WTC11 (cell line): ENCODE data around the gene METTL9. TPM values are rescaled to one million over a fixed set of nuclear protein-coding genes. Genes with fewer than 3 reads are reported as not detected.
"Not testable (repeated sequence)": the region's sequence is repeated elsewhere in the genome, so short reads cannot be mapped to it uniquely, and the experiment has no call there.

Source experiments
- ATAC-seq: fragments of 200-7000 bp; cut with Tn5 transposase; 2 replicates; pipeline ENCODE4 v1.10.0; 2021; ENCODE audit warnings: mild to moderate bottlenecking, moderate library complexity
- CTCF ChIA-PET: fragments of 300-600 bp; sonication (Branson Sonifier 250); formaldehyde crosslinking; loops from one replicate; lab custom pipeline; 2021; ENCODE audit warnings: antibody characterized with exemption; lab: Charles Lee
- POLR2A ChIA-PET: fragments of 350-600 bp; sonication (Branson Sonifier 250); formaldehyde crosslinking; loops from one replicate; lab custom pipeline; 2021; ENCODE audit warnings: antibody characterized with exemption; lab: Charles Lee
- DNase-seq: peaks from one replicate; pipeline ENCODE4 v3.0.0; 2021; ENCODE audit warnings: low spot score
- H3K27ac Mint-ChIP-seq: 2 replicates; pipeline ENCODE4 v1.8.0; 2021; ENCODE audit warnings: mixed read lengths
- H3K27me3 Mint-ChIP-seq: 2 replicates; pipeline ENCODE4 v1.8.0; 2021; ENCODE audit warnings: low read depth, mild to moderate bottlenecking, moderate library complexity, mixed read lengths
- H3K36me3 Mint-ChIP-seq: 2 replicates; pipeline ENCODE4 v1.8.0; 2021; ENCODE audit warnings: mixed read lengths
- H3K4me1 Mint-ChIP-seq: 2 replicates; pipeline ENCODE4 v1.8.0; 2022; ENCODE audit warnings: mixed read lengths
- H3K4me3 Mint-ChIP-seq: 2 replicates; pipeline ENCODE4 v1.8.0; 2021; ENCODE audit warnings: mild to moderate bottlenecking, moderate library complexity, mixed read lengths
- H3K9me3 Mint-ChIP-seq: 2 replicates; pipeline ENCODE4 v1.8.0; 2021; ENCODE audit warnings: mixed read lengths
- ATF1 ChIP-seq: sonication (generic); formaldehyde crosslinking; IDR thresholded peaks from 2 replicates; pipeline ENCODE4 v1.8.1; 2023; ENCODE audit warnings: mild to moderate bottlenecking, moderate library complexity, missing genetic modification reagents
- CREB1 ChIP-seq: sonication (generic); formaldehyde crosslinking; IDR thresholded peaks from 2 replicates; pipeline ENCODE4 v1.8.0; 2023; ENCODE audit warnings: mild to moderate bottlenecking, missing genetic modification reagents
- EMX1 ChIP-seq: fragments of 250-450 bp; sonication (Bioruptor Pico); IDR thresholded peaks from 2 replicates; pipeline ENCODE4 v1.8.0; 2021; ENCODE audit warnings: mild to moderate bottlenecking
- ESRRA ChIP-seq: sonication (generic); formaldehyde crosslinking; IDR thresholded peaks from 2 replicates; pipeline ENCODE4 v1.8.1; 2022; ENCODE audit warnings: mild to moderate bottlenecking, missing genetic modification reagents, borderline replicate concordance
- FOXP1 ChIP-seq: sonication (generic); formaldehyde crosslinking; IDR thresholded peaks from 2 replicates; pipeline ENCODE4 v1.8.0; 2022; ENCODE audit warnings: missing genetic modification reagents, mild to moderate bottlenecking, moderate library complexity, borderline replicate concordance
- GRHL2 ChIP-seq: fragments of 250-450 bp; sonication (Bioruptor Pico); IDR thresholded peaks from 2 replicates; pipeline ENCODE4 v1.8.0; 2022; ENCODE audit warnings: mild to moderate bottlenecking, moderate library complexity; ENCODE audit not compliant: insufficient replicate concordance, severe bottlenecking
- IRF2 ChIP-seq: sonication (generic); formaldehyde crosslinking; IDR thresholded peaks from 2 replicates; pipeline ENCODE4 v1.8.0; 2022; ENCODE audit warnings: low read depth, missing genetic modification reagents, borderline replicate concordance
- KAT7 ChIP-seq: sonication (generic); formaldehyde crosslinking; IDR thresholded peaks from 2 replicates; pipeline ENCODE4 v1.8.1; 2023; ENCODE audit warnings: missing genetic modification reagents, mild to moderate bottlenecking, borderline replicate concordance
- NFATC4 ChIP-seq: fragments of 250-450 bp; sonication (Bioruptor Pico); IDR thresholded peaks from 2 replicates; pipeline ENCODE4 v1.9.0; 2021; ENCODE audit warnings: mild to moderate bottlenecking
- NR2C2 ChIP-seq: sonication (generic); formaldehyde crosslinking; IDR thresholded peaks from 2 replicates; pipeline ENCODE4 v1.8.0; 2022; ENCODE audit warnings: mild to moderate bottlenecking, missing genetic modification reagents
- RORB ChIP-seq: fragments of 250-450 bp; sonication (Bioruptor Pico); IDR thresholded peaks from 2 replicates; pipeline ENCODE4 v1.9.0; 2021; ENCODE audit warnings: mild to moderate bottlenecking
- SMAD4 ChIP-seq: sonication (generic); formaldehyde crosslinking; IDR thresholded peaks from 2 replicates; pipeline ENCODE4 v1.8.0; 2022; ENCODE audit warnings: mild to moderate bottlenecking, missing genetic modification reagents
- SP1 ChIP-seq: sonication (generic); formaldehyde crosslinking; conservative IDR thresholded peaks from 2 replicates; pipeline ENCODE4 v1.8.1; 2022; ENCODE audit warnings: missing genetic modification reagents
- TP53 ChIP-seq: sonication (generic); formaldehyde crosslinking; IDR thresholded peaks from 2 replicates; pipeline ENCODE4 v1.8.1; 2023; ENCODE audit warnings: mild to moderate bottlenecking, missing genetic modification reagents
- ZNF138 ChIP-seq: sonication (generic); formaldehyde crosslinking; conservative IDR thresholded peaks from 2 replicates; pipeline ENCODE4 v1.8.1; 2022; ENCODE audit warnings: mild to moderate bottlenecking, moderate library complexity, missing genetic modification reagents
- ZNF219 ChIP-seq: sonication (generic); formaldehyde crosslinking; IDR thresholded peaks from 2 replicates; pipeline ENCODE4 v1.8.0; 2023; ENCODE audit warnings: missing genetic modification reagents, mild to moderate bottlenecking, borderline replicate concordance
- ZNF416 ChIP-seq: fragments of 250-450 bp; sonication (Bioruptor Pico); IDR thresholded peaks from 2 replicates; pipeline ENCODE4 v1.9.0; 2021; ENCODE audit warnings: mild to moderate bottlenecking, inconsistent platforms
- ZNF671 ChIP-seq: fragments of 250-450 bp; sonication (Bioruptor Pico); IDR thresholded peaks from 2 replicates; pipeline ENCODE4 v1.8.0; 2021; ENCODE audit warnings: mild to moderate bottlenecking
- total RNA-seq: library from RNA; stranded (reverse); gene quantifications from 3 replicates; pipeline ENCODE4 v1.2.3, GENCODE V29; 2021
- TF ChIP-seq, protein P1 (sequence below): sonication (generic); formaldehyde crosslinking; IDR thresholded peaks from 2 replicates; pipeline ENCODE4 v1.8.0; 2022; ENCODE audit warnings: mild to moderate bottlenecking, missing genetic modification reagents
- TF ChIP-seq, protein P2 (sequence below): sonication (generic); formaldehyde crosslinking; IDR thresholded peaks from 2 replicates; pipeline ENCODE4 v1.8.1; 2022; ENCODE audit warnings: low read depth, missing genetic modification reagents, borderline replicate concordance
- TF ChIP-seq, protein P3 (sequence below): sonication (generic); formaldehyde crosslinking; IDR thresholded peaks from 2 replicates; pipeline ENCODE4 v1.8.1; 2022; ENCODE audit warnings: mild to moderate bottlenecking, moderate library complexity, missing genetic modification reagents
- TF ChIP-seq, protein P4 (sequence below): sonication (generic); formaldehyde crosslinking; IDR thresholded peaks from 2 replicates; pipeline ENCODE4 v1.8.0; 2022; ENCODE audit warnings: mild to moderate bottlenecking, missing genetic modification reagents
- TF ChIP-seq, protein P5 (sequence below): fragments of 250-450 bp; sonication (Bioruptor Pico); IDR thresholded peaks from 2 replicates; pipeline ENCODE4 v1.9.0; 2021; ENCODE audit warnings: mild to moderate bottlenecking
- TF ChIP-seq, protein P6 (sequence below): sonication (generic); formaldehyde crosslinking; IDR thresholded peaks from 2 replicates; pipeline ENCODE4 v1.8.1; 2023; ENCODE audit warnings: mild to moderate bottlenecking, missing genetic modification reagents, moderate library complexity
- TF ChIP-seq, protein P7 (sequence below): fragments of 200-600 bp; IDR thresholded peaks from 2 replicates; pipeline ENCODE4 v1.8.0; 2022; ENCODE audit warnings: antibody characterized with exemption

METTL9 gene
- total RNA-seq, 1 experiment from 2014 or later, result 94.6 TPM

DNA sequence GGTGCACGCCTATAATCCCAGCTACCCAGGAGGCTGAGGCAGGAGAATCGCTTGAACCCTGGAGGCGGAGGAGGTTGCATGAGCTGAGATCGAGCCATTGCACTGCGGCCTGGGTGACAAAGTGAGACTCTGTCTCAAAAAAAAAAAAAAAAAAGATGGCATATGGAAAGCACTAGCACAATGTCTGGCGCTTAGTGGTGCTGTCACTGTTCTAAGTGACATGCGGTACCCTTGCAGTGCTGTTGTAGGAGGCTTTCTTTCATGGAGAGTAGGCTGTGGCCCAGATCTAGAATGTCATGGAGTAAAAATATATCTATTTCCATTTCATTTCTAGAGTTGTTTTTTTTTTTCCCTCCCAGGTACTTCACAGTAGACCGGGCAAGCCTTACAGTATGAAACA lies 14.6 kb upstream of the METTL9 start (continued):
- TF ChIP-seq, protein P1, sequence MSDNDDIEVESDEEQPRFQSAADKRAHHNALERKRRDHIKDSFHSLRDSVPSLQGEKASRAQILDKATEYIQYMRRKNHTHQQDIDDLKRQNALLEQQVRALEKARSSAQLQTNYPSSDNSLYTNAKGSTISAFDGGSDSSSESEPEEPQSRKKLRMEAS, result no peak
- TF ChIP-seq NFATC4 (CRISPR knock-in tag), result no peak

DNA sequence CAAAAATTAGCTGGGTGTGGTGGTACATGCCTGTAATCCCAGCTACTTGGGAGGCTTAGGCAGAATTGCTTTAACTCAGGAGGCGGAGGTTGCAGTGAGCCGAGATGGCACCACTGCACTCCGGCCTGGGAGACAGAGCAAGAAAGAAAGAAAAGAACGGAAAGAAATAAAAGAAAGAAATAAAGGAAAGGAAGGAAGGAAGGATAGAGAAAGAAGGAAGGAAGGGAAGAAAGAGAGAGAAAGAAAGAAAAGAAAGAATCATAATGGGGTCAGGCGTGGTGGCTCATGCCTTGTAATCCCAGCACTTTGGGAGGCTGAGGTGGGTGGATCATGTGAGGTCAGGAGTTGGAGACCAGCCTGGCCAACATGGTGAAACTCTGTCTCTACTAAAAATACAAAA lies 10.8 kb upstream of the METTL9 start:
- DNase-seq, H3K4me1 Mint-ChIP-seq, H3K9me3 Mint-ChIP-seq, H3K27ac Mint-ChIP-seq, ATAC-seq, H3K4me3 Mint-ChIP-seq, H3K27me3 Mint-ChIP-seq, POLR2A ChIA-PET, H3K36me3 Mint-ChIP-seq: not testable (repeated sequence)
- CTCF ChIA-PET, result interaction anchor here (1.7 kb wide), 1 partner anchor 52 kb away, joined by 4 read pairs; no protein-coding TSS in a partner anchor

DNA sequence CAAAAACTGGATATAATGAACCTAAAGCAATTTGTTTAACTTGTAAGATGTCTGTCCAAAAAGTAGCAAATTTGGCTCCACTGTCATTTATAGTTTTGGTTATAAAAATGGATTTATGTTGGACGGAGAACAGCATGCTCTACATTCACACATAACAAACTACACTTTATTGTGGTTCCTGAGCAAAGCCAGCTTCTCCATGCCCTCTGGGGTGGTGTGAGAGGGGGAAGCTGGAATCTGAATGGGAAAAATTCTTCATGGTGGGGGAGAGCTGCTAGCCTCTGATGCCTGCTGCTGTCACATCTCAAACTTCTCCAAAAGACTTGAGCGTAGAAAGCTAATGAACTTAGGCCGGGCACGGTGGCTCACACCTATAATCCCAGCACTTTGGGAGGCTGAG lies 9.8 kb upstream of the METTL9 start:
- POLR2A ChIA-PET, result no interaction called here
- H3K36me3 Mint-ChIP-seq, result no peaks in the 10 kb centered on the region
- no peak overlapping the region for H3K4me3 Mint-ChIP-seq
- TF ChIP-seq GRHL2 (no peak), ATF1 (CRISPR knock-in tag) (no peak), SP1 (CRISPR knock-in tag) (no peak), NR2C2 (no peak), ZNF671 (no peak)
- TF ChIP-seq, protein P2, sequence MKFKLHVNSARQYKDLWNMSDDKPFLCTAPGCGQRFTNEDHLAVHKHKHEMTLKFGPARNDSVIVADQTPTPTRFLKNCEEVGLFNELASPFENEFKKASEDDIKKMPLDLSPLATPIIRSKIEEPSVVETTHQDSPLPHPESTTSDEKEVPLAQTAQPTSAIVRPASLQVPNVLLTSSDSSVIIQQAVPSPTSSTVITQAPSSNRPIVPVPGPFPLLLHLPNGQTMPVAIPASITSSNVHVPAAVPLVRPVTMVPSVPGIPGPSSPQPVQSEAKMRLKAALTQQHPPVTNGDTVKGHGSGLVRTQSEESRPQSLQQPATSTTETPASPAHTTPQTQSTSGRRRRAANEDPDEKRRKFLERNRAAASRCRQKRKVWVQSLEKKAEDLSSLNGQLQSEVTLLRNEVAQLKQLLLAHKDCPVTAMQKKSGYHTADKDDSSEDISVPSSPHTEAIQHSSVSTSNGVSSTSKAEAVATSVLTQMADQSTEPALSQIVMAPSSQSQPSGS (CRISPR knock-in tag), result no peak
- TF ChIP-seq, protein P3, sequence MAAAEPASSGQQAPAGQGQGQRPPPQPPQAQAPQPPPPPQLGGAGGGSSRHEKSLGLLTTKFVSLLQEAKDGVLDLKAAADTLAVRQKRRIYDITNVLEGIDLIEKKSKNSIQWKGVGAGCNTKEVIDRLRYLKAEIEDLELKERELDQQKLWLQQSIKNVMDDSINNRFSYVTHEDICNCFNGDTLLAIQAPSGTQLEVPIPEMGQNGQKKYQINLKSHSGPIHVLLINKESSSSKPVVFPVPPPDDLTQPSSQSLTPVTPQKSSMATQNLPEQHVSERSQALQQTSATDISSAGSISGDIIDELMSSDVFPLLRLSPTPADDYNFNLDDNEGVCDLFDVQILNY (CRISPR knock-in tag), result no peak
- TF ChIP-seq, protein P4, sequence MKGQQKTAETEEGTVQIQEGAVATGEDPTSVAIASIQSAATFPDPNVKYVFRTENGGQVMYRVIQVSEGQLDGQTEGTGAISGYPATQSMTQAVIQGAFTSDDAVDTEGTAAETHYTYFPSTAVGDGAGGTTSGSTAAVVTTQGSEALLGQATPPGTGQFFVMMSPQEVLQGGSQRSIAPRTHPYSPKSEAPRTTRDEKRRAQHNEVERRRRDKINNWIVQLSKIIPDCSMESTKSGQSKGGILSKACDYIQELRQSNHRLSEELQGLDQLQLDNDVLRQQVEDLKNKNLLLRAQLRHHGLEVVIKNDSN (CRISPR knock-in tag), result no peak
- DNase-seq, result no peak
- H3K4me1 Mint-ChIP-seq, result no peaks in the 10 kb centered on the region
- peaks cover 3% of the 10 kb centered on the region; the same call in 1 of the 2 replicates for H3K27me3 Mint-ChIP-seq
- H3K27ac Mint-ChIP-seq, result no peak overlapping the region
- H3K9me3 Mint-ChIP-seq, result no peaks in the 10 kb centered on the region
- CTCF ChIA-PET, result interaction anchor here (1.3 to 2.2 kb wide), 2 partner anchors 51 to 68 kb away, joined by 3 to 9 read pairs; no protein-coding TSS in a partner anchor
- no peak for ATAC-seq

DNA sequence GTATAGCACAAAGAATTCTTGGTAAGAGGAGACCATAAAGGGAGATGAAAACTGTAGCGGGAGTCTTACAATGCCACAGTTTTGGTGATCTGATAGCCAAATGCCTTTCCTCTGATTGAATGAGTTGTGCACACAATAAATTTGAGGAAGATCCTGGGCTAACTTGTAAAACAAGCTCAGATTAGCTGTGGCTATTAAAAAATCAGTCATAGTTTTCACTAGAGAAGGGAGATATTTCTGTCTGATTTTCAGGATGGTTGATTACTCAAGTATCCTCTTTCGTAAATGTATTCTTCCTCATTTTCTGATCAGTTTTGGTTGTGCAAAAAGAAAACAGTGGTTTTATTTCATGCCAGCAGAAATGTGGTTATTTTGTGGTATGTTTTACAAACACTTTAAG lies 9.1 kb upstream of the METTL9 start:
- POLR2A ChIA-PET, result no interaction called here
- no peak for ATAC-seq

DNA sequence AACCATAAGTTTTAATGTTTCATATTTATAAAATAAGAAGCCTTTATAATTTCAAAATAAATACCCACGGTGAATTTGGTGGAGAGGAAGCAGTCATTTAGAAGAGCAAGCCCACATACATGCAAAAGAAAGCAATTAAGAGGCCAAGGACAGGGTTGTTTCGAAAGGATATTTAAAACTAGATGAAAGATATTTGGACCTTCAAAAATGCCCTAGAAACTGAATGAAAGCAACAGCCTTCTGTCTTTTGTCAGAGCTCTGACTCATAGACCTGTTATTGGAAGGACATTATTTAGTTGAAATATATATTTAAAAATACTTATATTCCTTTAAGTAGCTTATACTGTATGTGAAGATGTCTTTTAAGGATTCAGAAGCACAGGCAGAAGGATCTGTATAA lies 8.6 kb upstream of the METTL9 start:
- DNase-seq (no peak), ATAC-seq (no peak)
- Mint-ChIP-seq H3K4me1 (no peaks in the 10 kb centered on the region), H3K36me3 (no peaks in the 10 kb centered on the region), H3K4me3 (no peak overlapping the region), H3K27me3 (peaks cover 3% of the 10 kb centered on the region; the same call in 1 of the 2 replicates), H3K9me3 (no peaks in the 10 kb centered on the region), H3K27ac (no peak overlapping the region)
- ChIA-PET CTCF (interaction anchor here (2.2 kb wide), 1 partner anchor 49 kb away, joined by 9 read pairs; no protein-coding TSS in a partner anchor), POLR2A (interaction anchor here (0.6 kb wide), 1 partner anchor 32 kb away, joined by 6 read pairs; no protein-coding TSS in a partner anchor)
- TF ChIP-seq, protein P5, sequence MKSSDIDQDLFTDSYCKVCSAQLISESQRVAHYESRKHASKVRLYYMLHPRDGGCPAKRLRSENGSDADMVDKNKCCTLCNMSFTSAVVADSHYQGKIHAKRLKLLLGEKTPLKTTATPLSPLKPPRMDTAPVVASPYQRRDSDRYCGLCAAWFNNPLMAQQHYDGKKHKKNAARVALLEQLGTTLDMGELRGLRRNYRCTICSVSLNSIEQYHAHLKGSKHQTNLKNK, result no peak
- no peak for TF ChIP-seq RORB
- TF ChIP-seq KAT7 (CRISPR knock-in tag), result no peak
- no peak for TF ChIP-seq ZNF138 (CRISPR knock-in tag)
- no peak for TF ChIP-seq IRF2 (CRISPR knock-in tag)
- TF ChIP-seq, protein P6, sequence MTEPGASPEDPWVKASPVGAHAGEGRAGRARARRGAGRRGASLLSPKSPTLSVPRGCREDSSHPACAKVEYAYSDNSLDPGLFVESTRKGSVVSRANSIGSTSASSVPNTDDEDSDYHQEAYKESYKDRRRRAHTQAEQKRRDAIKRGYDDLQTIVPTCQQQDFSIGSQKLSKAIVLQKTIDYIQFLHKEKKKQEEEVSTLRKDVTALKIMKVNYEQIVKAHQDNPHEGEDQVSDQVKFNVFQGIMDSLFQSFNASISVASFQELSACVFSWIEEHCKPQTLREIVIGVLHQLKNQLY, result no peak
- TF ChIP-seq ZNF219 (CRISPR knock-in tag), result no peak
- TF ChIP-seq ESRRA (CRISPR knock-in tag), result no peak
- TF ChIP-seq, protein P7, sequence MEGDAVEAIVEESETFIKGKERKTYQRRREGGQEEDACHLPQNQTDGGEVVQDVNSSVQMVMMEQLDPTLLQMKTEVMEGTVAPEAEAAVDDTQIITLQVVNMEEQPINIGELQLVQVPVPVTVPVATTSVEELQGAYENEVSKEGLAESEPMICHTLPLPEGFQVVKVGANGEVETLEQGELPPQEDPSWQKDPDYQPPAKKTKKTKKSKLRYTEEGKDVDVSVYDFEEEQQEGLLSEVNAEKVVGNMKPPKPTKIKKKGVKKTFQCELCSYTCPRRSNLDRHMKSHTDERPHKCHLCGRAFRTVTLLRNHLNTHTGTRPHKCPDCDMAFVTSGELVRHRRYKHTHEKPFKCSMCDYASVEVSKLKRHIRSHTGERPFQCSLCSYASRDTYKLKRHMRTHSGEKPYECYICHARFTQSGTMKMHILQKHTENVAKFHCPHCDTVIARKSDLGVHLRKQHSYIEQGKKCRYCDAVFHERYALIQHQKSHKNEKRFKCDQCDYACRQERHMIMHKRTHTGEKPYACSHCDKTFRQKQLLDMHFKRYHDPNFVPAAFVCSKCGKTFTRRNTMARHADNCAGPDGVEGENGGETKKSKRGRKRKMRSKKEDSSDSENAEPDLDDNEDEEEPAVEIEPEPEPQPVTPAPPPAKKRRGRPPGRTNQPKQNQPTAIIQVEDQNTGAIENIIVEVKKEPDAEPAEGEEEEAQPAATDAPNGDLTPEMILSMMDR, result no peak
- TF ChIP-seq ZNF416 (CRISPR knock-in tag), result no peak
- no peak for TF ChIP-seq TP53

More for the DNA sequence above, 9.1 kb upstream of the METTL9 start:
- Mint-ChIP-seq H3K4me3 (no peak overlapping the region), H3K4me1 (no peaks in the 10 kb centered on the region), H3K27me3 (peaks cover 3% of the 10 kb centered on the region; the same call in 1 of the 2 replicates), H3K36me3 (no peaks in the 10 kb centered on the region), H3K9me3 (no peaks in the 10 kb centered on the region), H3K27ac (no peak overlapping the region)
- DNase-seq, result no peak
- no peak for TF ChIP-seq ZNF671
- no peak for TF ChIP-seq NR2C2
- TF ChIP-seq SMAD4 (CRISPR knock-in tag), result no peak
- no peak for TF ChIP-seq FOXP1
- TF ChIP-seq CREB1 (CRISPR knock-in tag), result no peak
- TF ChIP-seq EMX1 (CRISPR knock-in tag), result no peak
- CTCF ChIA-PET, result interaction anchor here (1.3 to 2.2 kb wide), 2 partner anchors 50 to 67 kb away, joined by 3 to 9 read pairs; no protein-coding TSS in a partner anchor
